ENCODE measurements around the gene HP1BP3.

GRCh38 chr1:20721117-20722061 lies 65.7 kb downstream of the HP1BP3 start:
- no peak for TF ChIP-seq POLR2A (IDR thresholded peaks at IDR 0.05)
- TF ChIP-seq, protein P1, sequence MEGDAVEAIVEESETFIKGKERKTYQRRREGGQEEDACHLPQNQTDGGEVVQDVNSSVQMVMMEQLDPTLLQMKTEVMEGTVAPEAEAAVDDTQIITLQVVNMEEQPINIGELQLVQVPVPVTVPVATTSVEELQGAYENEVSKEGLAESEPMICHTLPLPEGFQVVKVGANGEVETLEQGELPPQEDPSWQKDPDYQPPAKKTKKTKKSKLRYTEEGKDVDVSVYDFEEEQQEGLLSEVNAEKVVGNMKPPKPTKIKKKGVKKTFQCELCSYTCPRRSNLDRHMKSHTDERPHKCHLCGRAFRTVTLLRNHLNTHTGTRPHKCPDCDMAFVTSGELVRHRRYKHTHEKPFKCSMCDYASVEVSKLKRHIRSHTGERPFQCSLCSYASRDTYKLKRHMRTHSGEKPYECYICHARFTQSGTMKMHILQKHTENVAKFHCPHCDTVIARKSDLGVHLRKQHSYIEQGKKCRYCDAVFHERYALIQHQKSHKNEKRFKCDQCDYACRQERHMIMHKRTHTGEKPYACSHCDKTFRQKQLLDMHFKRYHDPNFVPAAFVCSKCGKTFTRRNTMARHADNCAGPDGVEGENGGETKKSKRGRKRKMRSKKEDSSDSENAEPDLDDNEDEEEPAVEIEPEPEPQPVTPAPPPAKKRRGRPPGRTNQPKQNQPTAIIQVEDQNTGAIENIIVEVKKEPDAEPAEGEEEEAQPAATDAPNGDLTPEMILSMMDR (IDR thresholded peaks at IDR 0.05), result no peak
